HG02678 (cell line): ENCODE measurements around the gene SPOCK3.
"Not testable (repeated sequence)": the region's sequence is repeated elsewhere in the genome, so short reads cannot be mapped to it uniquely, and the experiment has no call there.

Experiments
- ATAC-seq: cut with Tn5 transposase; IDR thresholded peaks from one replicate; pipeline ENCODE4 v1.9.1; 2021; ENCODE audit warnings: mild to moderate bottlenecking, moderate library complexity; ENCODE audit not compliant: unreplicated experiment

The SPOCK3 gene

DNA sequence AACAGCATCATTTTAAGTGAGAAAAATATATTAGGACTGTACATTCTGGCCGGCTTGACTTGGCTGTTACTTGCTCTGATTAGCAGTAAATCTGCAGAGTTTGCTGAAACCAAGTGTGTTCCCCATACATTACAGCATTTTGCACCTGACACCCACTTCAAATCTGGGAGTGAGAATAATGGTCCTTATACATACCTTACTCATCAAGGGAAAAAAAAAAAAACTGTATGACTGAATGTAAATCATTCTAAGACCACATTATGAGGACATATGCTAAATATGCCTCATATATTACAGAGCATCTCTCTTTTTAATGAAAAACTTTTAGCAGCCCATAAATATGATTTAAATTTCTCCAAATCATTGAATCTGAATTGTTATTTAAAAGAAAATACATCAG lies 406.7 kb downstream of the SPOCK3 start:
- no peak for ATAC-seq

DNA sequence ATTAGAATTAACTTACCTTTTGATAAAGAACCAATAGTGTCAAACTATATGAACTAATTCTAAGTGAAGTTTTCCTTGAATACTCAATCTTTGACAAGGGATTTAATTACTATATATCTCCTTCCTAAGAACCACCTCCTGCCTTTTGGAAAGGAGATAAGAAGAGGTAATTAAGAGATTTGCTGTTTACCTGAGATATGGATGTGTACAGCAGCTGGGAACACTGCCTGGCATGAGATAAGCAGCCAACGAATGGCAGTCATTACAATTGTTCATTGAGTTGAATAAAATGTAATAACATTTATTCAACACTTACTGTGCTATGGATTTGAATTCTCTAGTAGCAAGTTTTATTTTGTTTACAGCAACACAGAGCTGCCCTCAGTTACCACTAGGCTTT lies 407.1 kb downstream of the SPOCK3 start:
- no peak for ATAC-seq

DNA sequence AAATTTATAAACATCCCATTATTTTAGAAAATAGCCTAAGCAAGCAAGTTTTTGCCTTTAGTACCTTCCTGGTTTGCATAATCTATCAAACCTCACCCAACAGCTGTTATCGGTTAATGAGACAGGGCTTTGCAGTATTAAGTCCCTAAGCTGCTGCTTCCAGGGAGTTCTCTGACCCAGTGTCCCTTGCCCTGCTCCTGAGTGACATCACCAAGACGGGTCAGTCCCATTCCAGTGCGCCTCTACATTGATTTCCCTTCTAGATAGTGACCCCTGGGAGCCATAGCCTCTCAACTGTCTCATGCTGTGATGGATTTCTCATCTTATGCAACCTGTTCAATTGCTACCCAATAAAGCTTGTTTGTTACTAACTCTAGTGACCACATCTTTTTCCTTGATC lies 410.4 kb downstream of the SPOCK3 start:
- ATAC-seq: no peak

DNA sequence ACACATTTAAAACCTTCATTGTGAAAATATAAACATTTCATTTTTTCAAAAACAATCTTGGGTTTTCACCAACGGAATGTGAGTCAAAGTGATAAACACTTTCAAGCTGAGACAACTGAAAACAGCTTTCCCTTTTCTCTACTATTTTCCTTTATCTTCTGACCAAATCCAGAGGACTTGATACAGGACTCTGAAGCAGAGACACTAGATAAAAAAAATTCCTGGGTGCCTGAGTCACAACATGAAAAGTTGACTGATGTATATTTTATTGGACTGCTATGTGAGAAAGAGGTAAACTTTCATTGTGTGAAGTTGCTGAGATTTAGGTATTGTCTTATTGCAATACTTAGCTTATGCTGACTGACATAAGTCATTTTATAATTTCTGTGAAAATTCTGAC lies 411.2 kb downstream of the SPOCK3 start:
- ATAC-seq: no peak

DNA sequence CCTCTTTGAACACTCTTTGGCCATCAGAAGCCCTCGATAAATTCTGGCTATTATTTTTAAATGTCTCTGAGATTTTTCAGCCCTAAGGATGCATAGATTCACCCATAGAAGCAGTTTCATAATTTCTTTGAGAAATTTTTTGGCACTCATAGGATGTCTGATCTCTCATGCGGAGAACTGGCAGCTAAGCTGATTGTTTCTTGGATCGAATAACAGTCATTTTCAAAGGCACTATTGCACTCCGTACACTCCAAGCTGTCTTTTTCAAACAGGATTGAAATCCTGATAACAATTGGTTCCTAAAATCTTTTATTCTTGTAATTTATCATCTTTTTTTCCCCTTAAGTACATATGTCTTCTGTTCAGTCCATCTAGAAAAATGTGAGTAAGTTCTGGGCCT lies 411.9 kb downstream of the SPOCK3 start:
- ATAC-seq: no peak

DNA sequence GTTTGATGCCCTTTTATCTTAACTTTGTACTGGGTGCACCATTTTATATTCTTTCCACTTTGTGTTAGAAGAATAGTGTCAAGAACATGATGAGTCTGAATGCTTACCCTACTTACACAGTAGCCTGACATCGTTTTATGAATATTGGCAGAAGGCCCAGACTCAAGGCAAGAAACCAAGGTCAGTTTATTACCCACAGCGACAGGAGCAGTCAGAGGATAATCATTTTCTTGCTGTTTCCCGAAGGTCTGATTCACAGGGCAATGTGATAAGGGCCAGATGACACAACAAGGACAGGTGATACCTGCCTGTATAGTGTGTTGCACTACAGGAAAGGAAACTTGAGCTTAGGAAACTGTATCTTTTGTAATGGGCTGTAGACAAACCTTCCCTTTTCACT lies 417.4 kb downstream of the SPOCK3 start:
- no peak for ATAC-seq

DNA sequence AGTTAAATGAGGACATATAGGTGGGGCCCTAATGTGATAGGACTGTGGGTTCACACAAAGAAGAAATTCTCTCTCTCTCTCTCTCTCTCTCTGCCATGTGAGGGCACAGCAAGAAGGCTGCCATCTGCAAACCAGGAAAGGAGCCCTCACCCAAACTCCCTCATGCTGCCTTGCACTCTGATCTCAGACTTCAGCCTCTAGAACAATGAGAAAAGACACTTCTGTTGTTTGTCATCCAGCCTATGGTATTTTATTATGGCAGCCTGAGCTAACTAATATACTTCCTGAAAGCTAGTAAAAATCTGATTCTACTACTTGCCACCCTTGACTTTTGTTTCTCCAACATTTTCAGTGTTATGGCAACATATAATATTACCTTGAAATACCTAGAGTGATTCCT lies 425.9 kb downstream of the SPOCK3 start:
- no peak for ATAC-seq

DNA sequence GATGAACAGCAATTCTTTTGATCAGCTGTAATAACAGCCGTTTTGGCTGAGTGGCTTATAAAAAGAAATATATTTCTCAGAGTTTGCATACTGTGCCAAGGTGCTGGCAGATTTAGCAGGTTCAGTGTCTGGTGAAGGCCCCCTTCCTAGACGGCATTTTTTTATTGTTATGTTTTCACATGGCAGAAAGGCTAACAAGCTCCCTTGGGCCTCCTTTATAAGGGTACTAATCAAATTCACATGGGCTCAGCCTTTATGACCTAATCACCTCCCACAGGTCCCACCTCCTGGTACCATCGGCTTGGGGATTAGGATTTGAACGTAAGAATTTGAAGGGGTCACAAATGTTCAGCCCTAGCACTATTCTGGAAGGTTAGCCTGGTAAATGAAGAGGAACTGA lies 431.9 kb downstream of the SPOCK3 start:
- no peak for ATAC-seq

DNA sequence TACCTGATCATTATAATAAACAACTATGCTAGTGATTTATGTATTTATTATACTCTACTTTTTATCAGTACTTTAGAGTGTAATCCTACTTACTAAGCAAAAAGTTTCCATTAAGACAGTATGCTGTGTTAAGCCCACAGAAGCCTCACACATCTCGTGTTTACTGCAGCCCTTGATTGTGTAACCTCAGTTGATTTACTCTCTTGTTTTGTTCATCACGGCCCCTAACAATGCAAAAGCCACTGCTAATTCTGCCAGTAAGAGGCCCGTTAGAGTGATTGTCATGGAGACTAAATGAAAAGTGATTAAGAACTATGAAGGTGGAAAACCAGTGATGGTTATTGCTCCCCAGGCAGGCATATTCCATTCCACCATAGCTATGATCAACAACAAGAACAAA lies 436.2 kb downstream of the SPOCK3 start:
- no peak for ATAC-seq

DNA sequence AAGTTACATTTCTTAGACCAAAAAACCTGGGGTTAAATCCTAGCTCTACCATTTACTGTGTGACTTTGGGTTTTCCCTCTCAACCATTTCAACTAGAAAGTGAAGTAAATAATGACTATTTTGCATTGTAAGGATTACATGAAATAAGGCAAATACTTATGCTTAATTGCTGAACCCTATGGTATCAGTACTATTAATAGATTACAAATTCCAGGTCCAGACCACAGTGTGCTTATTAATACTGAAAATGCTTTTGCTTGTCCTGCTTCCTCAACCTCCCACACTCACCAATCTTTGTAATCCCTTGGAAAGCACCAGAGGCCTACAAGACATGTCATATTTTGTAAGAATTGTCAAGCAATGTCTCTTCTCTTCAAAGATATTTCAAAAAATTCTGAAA lies 456.5 kb downstream of the SPOCK3 start:
- peak; percentile 63 for ATAC-seq

DNA sequence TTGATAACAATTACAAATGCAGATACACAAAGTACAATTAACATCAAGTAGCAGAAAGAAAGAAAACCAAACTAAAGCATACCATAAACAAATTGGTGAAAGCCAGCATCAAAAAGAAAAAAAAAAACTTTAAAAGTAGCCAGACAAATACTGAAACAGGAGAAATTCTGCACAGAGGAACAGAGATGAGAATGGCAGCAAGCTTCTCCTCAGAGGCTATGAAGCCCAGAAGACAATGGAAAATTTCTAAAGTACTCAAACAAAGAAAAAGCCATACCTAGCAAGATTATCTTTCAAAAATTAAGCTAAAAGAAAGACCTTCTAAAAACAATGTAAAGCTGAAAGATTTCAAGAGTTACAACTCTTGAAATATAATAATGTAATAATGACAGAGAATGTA lies 471.3 kb downstream of the SPOCK3 start:
- ATAC-seq: no peak

DNA sequence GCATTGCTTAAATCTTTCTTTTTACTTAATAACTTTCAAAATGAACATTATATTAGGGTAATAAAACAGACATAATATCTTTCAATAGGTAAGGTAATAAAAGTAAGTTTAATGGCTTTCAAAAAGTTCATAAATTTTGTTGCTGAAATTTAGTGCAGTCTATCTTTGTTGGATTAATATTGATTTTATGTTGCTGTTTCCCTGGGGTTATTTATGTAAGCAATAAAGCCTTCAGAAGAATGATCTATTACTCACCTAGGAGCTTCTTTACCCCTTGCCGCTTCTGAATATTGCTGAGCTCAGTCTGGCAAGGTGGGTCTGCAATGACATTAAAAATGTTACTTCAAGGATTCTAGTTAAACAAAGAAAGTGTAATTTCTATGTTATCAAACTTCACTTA lies 492.6 kb downstream of the SPOCK3 start:
- ATAC-seq: no peak

DNA sequence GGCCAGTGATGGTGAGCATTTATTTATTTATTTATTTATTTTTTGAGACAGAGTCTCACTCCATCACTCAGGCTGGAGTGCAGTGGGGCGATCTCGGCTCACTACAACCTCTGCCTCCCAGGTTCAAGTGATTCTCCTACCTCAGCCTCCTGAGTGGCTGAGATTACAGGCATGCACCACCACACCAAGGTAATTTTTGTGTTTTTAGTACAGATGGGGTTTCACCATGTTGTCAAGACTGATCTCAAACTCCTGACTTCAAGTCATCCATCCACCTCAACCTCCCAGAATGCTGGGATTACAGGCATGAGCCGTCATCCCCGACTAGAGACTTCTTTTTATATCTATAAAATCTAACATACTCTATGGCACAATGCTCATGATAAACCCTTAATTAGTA lies 495.1 kb downstream of the SPOCK3 start:
- ATAC-seq: not testable (repeated sequence)

DNA sequence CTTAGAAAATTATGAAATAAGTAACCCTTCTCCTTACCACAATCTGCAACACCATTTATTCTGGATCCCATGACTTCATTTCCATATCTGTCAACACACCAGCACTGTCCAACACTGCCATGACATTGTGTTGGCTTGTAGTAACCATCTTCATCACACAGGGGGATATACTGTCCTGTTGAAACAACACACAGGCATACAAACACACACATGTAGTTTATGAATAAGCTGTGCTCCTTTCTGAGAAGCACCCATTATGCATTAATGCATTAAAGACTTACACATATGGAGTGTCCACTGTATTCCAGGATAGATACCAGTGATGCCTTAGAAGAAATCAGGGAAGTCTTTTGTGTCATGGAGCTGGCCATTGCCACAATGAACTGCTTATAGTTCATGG lies 496.9 kb downstream of the SPOCK3 start:
- ATAC-seq: no peak

DNA sequence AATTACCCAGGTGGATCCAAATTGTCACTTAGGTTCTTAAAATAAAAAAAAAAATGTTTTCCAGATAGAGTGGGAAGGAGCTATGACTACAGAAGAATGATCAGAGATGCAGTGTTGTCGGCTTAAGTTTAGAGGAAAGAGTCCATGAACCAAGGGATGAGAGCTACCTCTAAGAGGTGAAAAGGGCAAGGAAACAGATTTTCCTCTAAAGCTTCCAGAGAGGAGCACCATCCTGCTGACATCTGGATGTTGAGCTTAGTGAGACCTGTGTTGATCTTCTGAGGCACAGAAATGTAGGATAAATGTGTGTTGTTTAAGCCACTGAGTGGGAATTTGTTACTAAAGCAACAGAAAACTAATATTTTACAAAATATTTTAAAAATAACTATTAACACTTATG lies 498.7 kb downstream of the SPOCK3 start:
- no peak for ATAC-seq

DNA sequence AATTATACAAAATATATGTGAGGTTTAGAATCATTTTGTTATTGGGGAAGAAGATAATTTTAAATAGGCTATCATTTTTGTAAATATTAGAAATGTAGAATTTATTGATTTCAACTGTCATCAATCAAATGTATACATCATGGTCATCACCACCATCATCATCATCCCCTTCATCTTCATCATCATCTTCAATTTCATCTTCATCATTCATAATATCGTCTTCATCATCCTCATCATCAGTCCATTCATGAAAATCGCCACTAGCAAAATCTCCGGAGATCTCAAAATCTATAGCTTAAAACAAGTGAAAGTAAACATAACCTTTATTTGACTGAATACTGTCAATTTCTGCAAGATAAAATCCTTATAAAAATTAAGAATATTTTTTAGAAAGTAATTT lies 499.5 kb downstream of the SPOCK3 start:
- ATAC-seq: no peak

DNA sequence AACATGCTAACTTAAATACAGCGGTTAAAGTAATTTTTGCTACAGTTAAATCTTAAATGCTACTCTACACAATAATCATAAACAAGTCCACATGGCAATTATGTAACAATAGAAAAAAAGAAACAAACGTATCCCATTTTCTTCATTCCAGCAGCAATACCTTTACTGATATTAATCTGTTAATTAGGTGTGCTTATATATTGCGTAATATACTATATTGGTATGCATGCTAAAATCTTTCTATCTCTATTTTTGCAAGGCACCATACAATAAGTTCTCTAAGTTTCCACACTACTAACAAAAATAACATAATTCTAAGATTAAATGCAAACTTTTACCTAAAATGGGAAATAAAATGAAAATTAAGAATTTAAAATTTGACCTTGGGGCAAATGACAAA lies 500.6 kb downstream of the SPOCK3 start:
- ATAC-seq: no peak

DNA sequence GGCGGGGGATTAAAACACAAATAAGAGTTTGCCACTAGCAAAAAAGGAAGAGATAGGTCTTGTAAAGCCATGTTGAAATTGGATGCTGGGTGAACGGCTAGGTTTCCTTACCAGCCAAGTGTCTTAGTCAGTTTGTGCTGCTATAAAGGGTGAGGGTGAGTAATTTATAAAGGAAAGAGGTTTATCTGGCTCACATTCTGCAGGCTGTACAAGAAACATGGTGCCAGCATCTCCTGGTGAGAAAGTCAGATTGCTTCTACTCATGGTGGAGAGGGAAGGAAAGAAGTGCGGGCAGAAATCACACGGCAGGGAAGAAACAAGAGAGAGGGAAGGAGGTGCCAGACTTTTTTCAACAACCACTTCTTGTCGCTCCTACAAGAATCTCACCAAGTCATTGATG lies 507.5 kb downstream of the SPOCK3 start:
- no peak for ATAC-seq

DNA sequence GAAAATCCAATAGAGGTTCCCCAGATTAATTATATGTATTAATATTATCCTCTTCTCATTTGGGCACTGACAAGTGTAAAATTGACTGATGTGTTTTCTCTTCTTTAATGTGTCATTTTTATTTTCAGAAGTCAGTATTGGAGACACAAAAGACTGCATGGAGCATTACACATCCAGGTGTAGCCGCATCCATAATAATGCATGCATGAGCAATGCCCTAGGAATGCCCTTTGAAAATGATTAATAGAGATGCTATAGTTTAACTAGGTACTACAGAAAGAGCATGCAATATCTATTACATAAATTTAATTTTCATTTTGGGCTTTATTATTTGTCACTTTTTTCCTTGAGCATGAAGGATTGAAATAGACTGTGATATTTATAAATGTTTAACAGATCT lies 509.9 kb downstream of the SPOCK3 start:
- ATAC-seq: no peak

DNA sequence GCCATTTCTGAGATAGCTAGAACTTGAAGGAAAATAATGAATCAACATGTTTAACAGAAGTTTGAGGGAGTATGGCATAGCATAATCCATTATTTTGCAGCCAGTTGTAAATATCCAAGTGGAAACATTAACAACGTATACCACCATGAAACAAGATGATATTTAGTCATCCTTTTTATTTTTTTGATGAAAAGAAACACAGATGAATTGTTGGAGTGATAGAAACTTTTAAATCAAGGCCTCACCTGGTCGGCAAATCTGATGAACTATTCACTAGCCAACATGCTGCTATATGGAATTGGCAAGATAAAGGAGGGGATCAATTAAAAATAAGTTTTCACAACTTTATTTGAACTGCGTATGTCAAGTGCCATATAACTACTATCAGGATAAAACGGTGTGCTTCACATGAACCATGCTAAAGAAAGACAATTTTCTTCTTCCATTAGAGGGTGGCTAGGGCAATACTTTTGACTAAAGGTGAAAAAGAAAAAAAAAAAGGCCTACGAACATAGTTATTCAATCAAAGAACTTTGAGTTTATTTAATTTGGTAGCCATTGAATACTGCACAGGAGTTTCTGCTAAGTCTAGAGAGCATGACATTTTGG lies 510.7 kb downstream of the SPOCK3 start:
- ATAC-seq: no peak

DNA sequence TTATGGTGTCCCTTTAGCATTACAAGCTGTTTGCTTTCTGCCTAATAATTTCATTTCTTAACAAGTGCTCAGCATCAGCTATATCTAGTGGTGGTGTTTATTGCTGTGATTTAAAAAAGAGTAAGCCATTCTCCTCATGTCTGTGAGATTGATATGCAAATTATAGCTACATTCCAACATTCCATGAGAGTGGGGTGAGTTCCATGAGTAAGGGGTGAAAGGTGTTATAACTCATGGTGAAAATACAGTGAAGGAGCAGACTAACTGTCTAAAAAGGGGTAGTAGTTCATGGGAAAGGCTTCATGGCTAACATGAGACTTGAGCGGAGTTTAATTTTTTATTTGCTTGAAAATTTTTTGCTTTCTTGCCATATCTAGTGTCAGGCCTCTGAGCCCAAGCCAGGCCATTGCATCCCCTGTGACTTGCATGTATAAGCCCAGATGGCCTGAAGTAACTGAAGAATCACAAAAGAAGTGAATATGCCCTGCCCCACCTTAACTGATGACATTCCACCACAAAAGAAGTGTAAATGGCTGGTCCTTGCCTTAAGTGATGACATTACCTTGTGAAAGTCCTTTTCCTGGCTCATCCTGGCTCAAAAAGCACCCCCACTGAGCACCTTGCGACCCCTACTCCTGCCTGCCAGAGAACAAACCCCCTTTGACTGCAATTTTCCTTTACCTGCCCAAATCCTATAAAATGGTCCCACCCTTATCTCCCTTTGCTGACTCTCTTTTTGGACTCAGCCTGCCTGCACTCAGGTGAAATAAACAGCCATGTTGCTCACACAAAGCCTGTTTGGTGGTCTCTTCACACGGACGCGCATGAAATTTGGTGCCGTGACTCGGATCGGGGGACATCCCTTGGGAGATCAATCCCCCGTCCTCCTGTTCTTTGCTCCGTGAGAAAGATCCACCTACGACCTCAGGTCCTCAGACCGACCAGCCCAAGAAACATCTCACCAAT lies 518.3 kb downstream of the SPOCK3 start:
- not testable (repeated sequence) for ATAC-seq

DNA sequence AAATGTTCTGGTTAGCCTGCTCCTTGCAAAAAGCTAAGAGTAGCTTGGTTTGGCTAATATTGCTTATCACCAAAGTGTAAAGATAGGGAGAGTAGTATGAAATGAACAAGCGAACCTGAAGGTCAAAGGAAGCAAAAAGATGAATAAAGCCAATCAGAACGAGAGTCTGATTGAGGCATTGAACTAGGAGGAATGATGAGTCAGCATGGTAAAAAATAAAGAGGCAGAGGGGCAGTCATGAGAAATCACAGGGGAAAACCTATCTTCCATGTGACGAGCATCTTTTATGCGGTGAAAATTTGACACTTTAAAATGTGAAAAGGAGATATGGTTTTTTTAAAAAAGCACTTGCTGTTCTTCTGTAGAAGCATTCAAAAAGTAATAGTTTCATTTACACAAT lies 533.7 kb downstream of the SPOCK3 start:
- ATAC-seq: no peak
